Endothelial cell of umbilical vein (primary cell): ENCODE data around the gene PRSS57. TPM values are rescaled to one million over a fixed set of nuclear protein-coding genes. Genes with fewer than 3 reads are reported as not detected.

Experiments used
- BruUV-seq: library from RNA; stranded (reverse); fragments of 400-500 nt; replicated peaks from 2 replicates; lab custom pipeline; 2021; lab: Mats Ljungman, UMichigan
- CTCF ChIA-PET: fragments of 300-600, 350-600 bp; sonication (Branson Sonifier 250); formaldehyde crosslinking; loops from one replicate; lab custom pipeline; 2021; ENCODE audit warnings: antibody characterized with exemption, inconsistent platforms; lab: Charles Lee
- POLR2A ChIA-PET: fragments of 300-600, 350-600 bp; sonication (Branson Sonifier 250); formaldehyde crosslinking; loops from one replicate; lab custom pipeline; 2021; ENCODE audit warnings: antibody characterized with exemption, inconsistent platforms; lab: Charles Lee
- DNase-seq: peaks from one replicate; pipeline ENCODE4 v3.0.0-alpha.2; 2011; ENCODE audit warnings: low read depth, low spot score
- FAIRE-seq: peaks from 2 replicates; lab custom pipeline; 2011; peaks lifted over from hg19 to GRCh38; lab: Jason Lieb, UNC
- H2AFZ ChIP-seq: 2 replicates; pipeline ENCODE4 v1.6.0; 2012; ENCODE audit warnings: low read depth, low read length, control low read depth, inconsistent platforms
- H3K27ac ChIP-seq: 2 replicates; pipeline ENCODE4 v1.5.1; 2011; ENCODE audit warnings: low read depth, mild to moderate bottlenecking, control low read depth, low read length, moderate library complexity; ENCODE audit not compliant: insufficient read depth
- H3K27me3 ChIP-seq, 2 experiments: 2 replicates each; pipeline versions ENCODE4 v1.6.0 to v1.6.1; 2011; ENCODE audit warnings: low read length in 2 of 2, mixed read lengths in 1 of 2; ENCODE audit not compliant: control insufficient read depth in 2 of 2, insufficient read depth in 2 of 2
- H3K36me3 ChIP-seq, 2 experiments: 2 replicates in 1 of 2; 3 replicates in 1 of 2; pipeline ENCODE4 v1.5.1; 2011; ENCODE audit warnings: low read length in 2 of 2, mild to moderate bottlenecking in 1 of 2, moderate library complexity in 1 of 2; ENCODE audit not compliant: control insufficient read depth in 2 of 2, insufficient read depth in 2 of 2; ENCODE audit errors: extremely low read depth in 1 of 2
- H3K4me1 ChIP-seq: 3 replicates; pipeline ENCODE4 v1.5.1; 2011; ENCODE audit warnings: mild to moderate bottlenecking, low read length; ENCODE audit not compliant: control insufficient read depth, insufficient read depth; ENCODE audit errors: extremely low read depth
- H3K4me2 ChIP-seq: 2 replicates; pipeline ENCODE4 v1.6.1; 2011; ENCODE audit warnings: low read length, control low read depth, mixed read lengths; ENCODE audit not compliant: insufficient read depth
- H3K4me3 ChIP-seq, 3 experiments: fragments of 200-600 bp in 1 of 3; sonication (generic), shearing (Covaris generic) in 1 of 3; replicated peaks in 1 of 3; 2 replicates each; pipeline ENCODE4 v1.5.1; 2011 to 2016; ENCODE audit warnings: control low read depth in 3 of 3, low read length in 3 of 3, mild to moderate bottlenecking in 2 of 3, inconsistent platforms in 1 of 3, low read depth in 1 of 3, moderate library complexity in 1 of 3; ENCODE audit not compliant: insufficient read depth in 1 of 3
- H3K79me2 ChIP-seq: 2 replicates; pipeline ENCODE4 v1.6.0; 2012; ENCODE audit warnings: low read length, inconsistent platforms; ENCODE audit not compliant: control insufficient read depth, insufficient read depth
- H3K9ac ChIP-seq: replicated peaks from 2 replicates; pipeline ENCODE3; 2011; ENCODE audit warnings: low read length, control low read depth; ENCODE audit not compliant: insufficient read depth; ENCODE audit errors: extremely low read depth
- H3K9me1 ChIP-seq: replicated peaks from 3 replicates; pipeline ENCODE4 v1.6.0; 2011; ENCODE audit warnings: mild to moderate bottlenecking, low read length; ENCODE audit not compliant: control insufficient read depth, insufficient read depth; ENCODE audit errors: extremely low read depth
- H3K9me3 ChIP-seq: replicated peaks from 2 replicates; pipeline ENCODE4 v1.5.1; 2012; ENCODE audit warnings: low read length, inconsistent platforms; ENCODE audit not compliant: control insufficient read depth, insufficient read depth
- H4K20me1 ChIP-seq: replicated peaks from 2 replicates; pipeline ENCODE3; 2011; ENCODE audit warnings: mild to moderate bottlenecking, low read length; ENCODE audit not compliant: control insufficient read depth, insufficient read depth; ENCODE audit errors: extremely low read depth
- CTCF ChIP-seq, 2 donors: IDR thresholded peaks; 1 replicate in 1 of 2; 2 replicates in 1 of 2; pipeline ENCODE4 v1.5.1; 2011; ENCODE audit warnings: low read length in 2 of 2, mild to moderate bottlenecking in 2 of 2, moderate library complexity in 2 of 2, control low read depth in 1 of 2, inconsistent platforms in 1 of 2, low read depth in 1 of 2; ENCODE audit not compliant: insufficient read depth in 1 of 2; ENCODE audit errors: extremely low read depth in 1 of 2
- EZH2 ChIP-seq: IDR thresholded peaks from 2 replicates; pipeline ENCODE4 v1.6.1; 2012; ENCODE audit warnings: borderline replicate concordance, low read depth, mild to moderate bottlenecking, moderate library complexity, low read length, inconsistent platforms; ENCODE audit not compliant: severe bottlenecking
- FOS ChIP-seq: IDR thresholded peaks from 2 replicates; pipeline ENCODE4 v1.6.1; 2011; ENCODE audit warnings: mild to moderate bottlenecking, low read length, moderate library complexity, borderline replicate concordance; ENCODE audit not compliant: insufficient read depth
- GATA2 ChIP-seq: IDR thresholded peaks from 2 replicates; pipeline ENCODE4 v1.7.0; 2011; ENCODE audit warnings: low read depth, mild to moderate bottlenecking, moderate library complexity, mixed read lengths, low read length; ENCODE audit not compliant: insufficient read length, insufficient read depth
- JUN ChIP-seq: IDR thresholded peaks from 2 replicates; pipeline ENCODE4 v1.6.1; 2011; ENCODE audit warnings: borderline replicate concordance, low read depth; ENCODE audit not compliant: insufficient read length, insufficient read depth
- MAX ChIP-seq: IDR thresholded peaks from 2 replicates; pipeline ENCODE4 v1.6.1; 2011; ENCODE audit not compliant: insufficient read depth, insufficient read length
- MYC ChIP-seq: IDR thresholded peaks from one replicate; pipeline ENCODE4 v1.6.1; 2011; ENCODE audit warnings: mild to moderate bottlenecking, low read depth, low read length
- POLR2A ChIP-seq: IDR thresholded peaks from 2 replicates; pipeline ENCODE4 v1.6.1; 2012; ENCODE audit warnings: low read depth, mild to moderate bottlenecking, control low read depth, low read length
- POLR2AphosphoS5 ChIP-seq: IDR thresholded peaks from 2 replicates; pipeline ENCODE4 v1.6.1; 2012; ENCODE audit warnings: low read depth, mild to moderate bottlenecking, control low read depth, low read length, moderate library complexity; ENCODE audit not compliant: insufficient read depth
- dilution Hi-C: fragments of 300-500 bp; cut with MboI; formaldehyde crosslinking; loops from one replicate; pipeline ENCODE4 v1.15.0; 2019; ENCODE audit warnings: low sequenced_read_pairs; ENCODE audit not compliant: extremely low pct_ligation_motif_present
- intact Hi-C: fragments of 100-400 bp; cut with micrococcal nuclease; formaldehyde crosslinking; loops from one replicate; pipeline ENCODE4 v1.10.0; 2022
- polyA plus RNA-seq, 4 experiments: library from polyadenylated mRNA; depleted of rRNA in 3 of 4; stranded (reverse) in 3 of 4; unstranded in 1 of 4; fragments of >200 nt; gene quantifications; 2 replicates each; pipeline versions ENCODE4 v1.2.1 to v1.2.3, GENCODE V29; 2011 to 2012; ENCODE audit warnings: missing spikeins in 1 of 4
- total RNA-seq: library from RNA; stranded (reverse); gene quantifications from 2 replicates; pipeline ENCODE4 v1.2.3, GENCODE V29; 2021

Gene PRSS57
- total and polyA plus RNA-seq, 2 donors (not counting 3 experiments of a cell fraction or from before 2014, with no cell fraction given) = not detected

- ChIA-PET POLR2A (interaction anchor here (0.6 kb wide), 1 partner anchor 759 kb away, joined by 3 read pairs; no protein-coding TSS in a partner anchor), CTCF (interaction anchor here (1.3 to 1.6 kb wide), 2 partner anchors 15 to 56 kb away, joined by 4 to 9 read pairs; partner anchors contain the start of gene RNF126)
- Histone ChIP-seq H3K9me3 (no peaks in the 10 kb centered on the region), H3K9ac (no peak overlapping the region), H3K4me3 (no peak overlapping the region), H2AFZ (no peak overlapping the region), H3K27ac (peak overlapping the region; percentile 4), H3K27me3 (no peaks in the 10 kb centered on the region), H3K36me3 (no peaks in the 10 kb centered on the region), H4K20me1 (no peaks in the 10 kb centered on the region), H3K9me1 (no peaks in the 10 kb centered on the region), H3K4me2 (no peak overlapping the region), H3K4me1 (peaks cover 16% of the 10 kb centered on the region), H3K79me2 (peaks cover 12% of the 10 kb centered on the region)
- FAIRE-seq (peak; percentile 43), DNase-seq (no peak)
- TF ChIP-seq CTCF (IDR thresholded peaks at IDR 0.05; ENCODE audit: extremely low read depth in 1 of 2, insufficient read depth in 1 of 2, low read depth in 1 of 2, low read length in 2 of 2) = no peak
- no peak for TF ChIP-seq POLR2AphosphoS5
- no peak for TF ChIP-seq FOS
- no peak for TF ChIP-seq POLR2A
- no peak for TF ChIP-seq MAX
- no peak for TF ChIP-seq EZH2
- no peak for TF ChIP-seq JUN
- TF ChIP-seq GATA2 = no peak
- TF ChIP-seq MYC = no peak
- dilution Hi-C loops = no loop called here
- intact Hi-C loops = no loop called here
- TSS peak; percentile 23 for BruUV-seq
Measured at GRCh38 chr19:677601-678436, 17.4 kb downstream of the PRSS57 start.
